Activated CD4-positive, alpha-beta T cell treated with anti-CD3 and anti-CD28 coated beads for 1 hour (primary cell): Measurements from ENCODE around the gene PES1.
"Not testable (repeated sequence)": the region's sequence is repeated elsewhere in the genome, so short reads cannot be mapped to it uniquely, and the experiment has no call there.

ENCODE experiments used
- DNase-seq: peaks from one replicate; pipeline ENCODE4 v3.0.0-alpha.2; 2020

The PES1 gene

GRCh38 chr22:30551813-30552212 lies 39.9 kb downstream of the PES1 start:
- not testable (repeated sequence) for DNase-seq

- DNase-seq, result no peak
Observed at GRCh38 chr22:30547188-30547587, 44.5 kb downstream of the PES1 start.

GRCh38 chr22:30546616-30547015 lies 45.1 kb downstream of the PES1 start, which contains the start of gene SEC14L6:
Gene SEC14L6, minus strand, starts transcription at chr22:30546741. Its CDS starts 59 bp downstream, at chr22:30546682.
- no peak for DNase-seq

- no peak for DNase-seq
Observed at GRCh38 chr22:30542811-30543188, 48.9 kb downstream of the PES1 start.

- DNase-seq, result no peak
Observed at GRCh38 chr22:30541961-30542810, 49.5 kb downstream of the PES1 start.

GRCh38 chr22:30541511-30541910 lies 50.2 kb downstream of the PES1 start:
- DNase-seq, result not testable (repeated sequence)

- no peak for DNase-seq
Observed at GRCh38 chr22:30539368-30539767, 52.3 kb downstream of the PES1 start.

- no peak for DNase-seq
Observed at GRCh38 chr22:30538280-30538679, 53.4 kb downstream of the PES1 start.

GRCh38 chr22:30537083-30537731 lies 54.5 kb downstream of the PES1 start:
- DNase-seq, result no peak

- no peak for DNase-seq
Observed at GRCh38 chr22:30535182-30535581, 56.5 kb downstream of the PES1 start.

GRCh38 chr22:30531651-30532608 lies 59.8 kb downstream of the PES1 start:
- no peak for DNase-seq

- no peak for DNase-seq
Observed at GRCh38 chr22:30526656-30527055, 65.1 kb downstream of the PES1 start.
